ENCODE results near the gene XRCC4. TPM values are rescaled to one million over a fixed set of nuclear protein-coding genes. Genes with fewer than 3 reads are reported as not detected.
A peak's percentile ranks its signal among the peaks of the same experiment; 100 is the strongest.

The XRCC4 gene
- total RNA-seq, 1 donor: 8.0 TPM

DNA sequence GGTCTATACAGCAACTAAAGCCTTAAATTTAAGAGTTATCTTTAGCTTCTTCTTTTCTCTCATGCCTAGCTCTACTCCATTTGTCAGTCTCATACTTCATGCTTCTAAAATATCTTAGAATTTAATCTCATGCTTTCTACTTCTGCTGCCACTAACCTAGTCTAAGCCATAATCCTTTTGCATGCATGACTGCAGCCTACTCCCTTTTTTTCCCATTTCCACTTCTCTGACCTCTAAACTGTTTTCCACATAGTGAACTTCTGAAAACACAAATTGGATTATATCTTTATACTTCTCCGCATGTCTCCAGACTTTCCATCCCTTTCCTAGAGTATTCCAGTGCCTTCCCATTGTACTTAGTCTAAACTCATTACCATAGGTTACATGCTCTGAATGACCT is 193.0 kb downstream of the XRCC4 start:
- no peak overlapping the region for H3K4me3 ChIP-seq (ENCODE audit: insufficient read depth, low read length)
- no peaks in the 10 kb centered on the region for H3K36me3 ChIP-seq (ENCODE audit: insufficient read depth, low read length)
- H4K20me1 ChIP-seq (ENCODE audit: insufficient read depth, low read length): no peaks in the 10 kb centered on the region
- no peaks in the 10 kb centered on the region for H3K79me2 ChIP-seq (ENCODE audit: insufficient read depth, low read length)
- no peaks in the 10 kb centered on the region for H3K4me1 ChIP-seq (ENCODE audit: insufficient read depth, low read length)
- H3K9me3 ChIP-seq (ENCODE audit: low read depth, low read length): no peaks in the 10 kb centered on the region
- DNase-seq (ENCODE audit: insufficient read length, low spot score, missing footprints): no peak
- no peak overlapping the region for H3K4me2 ChIP-seq (ENCODE audit: insufficient read depth, low read length)
- no peak overlapping the region for H3K27ac ChIP-seq (ENCODE audit: low read depth, low read length)
- TF ChIP-seq, protein P1, sequence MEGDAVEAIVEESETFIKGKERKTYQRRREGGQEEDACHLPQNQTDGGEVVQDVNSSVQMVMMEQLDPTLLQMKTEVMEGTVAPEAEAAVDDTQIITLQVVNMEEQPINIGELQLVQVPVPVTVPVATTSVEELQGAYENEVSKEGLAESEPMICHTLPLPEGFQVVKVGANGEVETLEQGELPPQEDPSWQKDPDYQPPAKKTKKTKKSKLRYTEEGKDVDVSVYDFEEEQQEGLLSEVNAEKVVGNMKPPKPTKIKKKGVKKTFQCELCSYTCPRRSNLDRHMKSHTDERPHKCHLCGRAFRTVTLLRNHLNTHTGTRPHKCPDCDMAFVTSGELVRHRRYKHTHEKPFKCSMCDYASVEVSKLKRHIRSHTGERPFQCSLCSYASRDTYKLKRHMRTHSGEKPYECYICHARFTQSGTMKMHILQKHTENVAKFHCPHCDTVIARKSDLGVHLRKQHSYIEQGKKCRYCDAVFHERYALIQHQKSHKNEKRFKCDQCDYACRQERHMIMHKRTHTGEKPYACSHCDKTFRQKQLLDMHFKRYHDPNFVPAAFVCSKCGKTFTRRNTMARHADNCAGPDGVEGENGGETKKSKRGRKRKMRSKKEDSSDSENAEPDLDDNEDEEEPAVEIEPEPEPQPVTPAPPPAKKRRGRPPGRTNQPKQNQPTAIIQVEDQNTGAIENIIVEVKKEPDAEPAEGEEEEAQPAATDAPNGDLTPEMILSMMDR (IDR thresholded peaks at IDR 0.05; ENCODE audit: extremely low read depth, low read depth, low read length): no peak
- H2AFZ ChIP-seq (ENCODE audit: low read length): no peak overlapping the region
- H3K27me3 ChIP-seq (ENCODE audit: insufficient read depth, low read length): peaks cover 7% of the 10 kb centered on the region

- no peaks in the 10 kb centered on the region for H3K9me3 ChIP-seq (ENCODE audit: low read depth, low read length)
- DNase-seq (ENCODE audit: insufficient read length, low spot score, missing footprints): no peak
- TF ChIP-seq, protein P1 (IDR thresholded peaks at IDR 0.05; ENCODE audit: extremely low read depth, low read depth, low read length): no peak
Measured at GRCh38 chr5:83277154-83277553, 199.8 kb downstream of the XRCC4 start.

DNA sequence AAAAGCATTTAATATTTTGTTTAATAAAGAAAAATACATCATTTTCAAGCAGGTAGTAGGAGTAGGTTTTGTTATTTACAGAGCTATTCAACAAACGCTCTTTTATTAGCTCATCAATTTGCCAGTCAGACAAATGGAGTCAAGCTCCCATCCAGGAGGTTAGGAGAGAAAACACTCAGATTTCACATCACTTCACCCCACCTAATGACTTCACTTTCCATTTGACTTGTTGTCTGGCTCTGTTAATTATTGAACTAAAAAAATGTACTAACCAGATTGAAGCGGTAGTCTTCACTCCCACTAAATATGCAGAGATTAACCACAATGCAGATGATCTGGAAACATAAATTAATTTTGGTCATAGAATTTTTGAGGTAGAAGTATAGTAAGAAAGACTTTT is 200.6 kb downstream of the XRCC4 start:
- Histone ChIP-seq H3K4me3 (ENCODE audit: insufficient read depth, low read length) (no peak overlapping the region), H3K79me2 (ENCODE audit: insufficient read depth, low read length) (no peaks in the 10 kb centered on the region), H3K9me3 (ENCODE audit: low read depth, low read length) (no peaks in the 10 kb centered on the region), H4K20me1 (ENCODE audit: insufficient read depth, low read length) (no peaks in the 10 kb centered on the region), H3K4me1 (ENCODE audit: insufficient read depth, low read length) (peaks cover 19% of the 10 kb centered on the region), H3K4me2 (ENCODE audit: insufficient read depth, low read length) (no peak overlapping the region), H3K36me3 (ENCODE audit: insufficient read depth, low read length) (no peaks in the 10 kb centered on the region), H3K27ac (ENCODE audit: low read depth, low read length) (no peak overlapping the region), H3K27me3 (ENCODE audit: insufficient read depth, low read length) (no peaks in the 10 kb centered on the region), H2AFZ (ENCODE audit: low read length) (no peak overlapping the region)
- TF ChIP-seq, protein P1 (IDR thresholded peaks at IDR 0.05; ENCODE audit: extremely low read depth, low read depth, low read length): no peak
- DNase-seq (ENCODE audit: insufficient read length, low spot score, missing footprints): no peak

More at GRCh38 chr5:83277154-83277553, 199.8 kb downstream of the XRCC4 start:
- peaks cover 19% of the 10 kb centered on the region for H3K4me1 ChIP-seq (ENCODE audit: insufficient read depth, low read length)
- no peak overlapping the region for H3K4me2 ChIP-seq (ENCODE audit: insufficient read depth, low read length)
- no peaks in the 10 kb centered on the region for H3K27me3 ChIP-seq (ENCODE audit: insufficient read depth, low read length)
- no peaks in the 10 kb centered on the region for H4K20me1 ChIP-seq (ENCODE audit: insufficient read depth, low read length)
- no peaks in the 10 kb centered on the region for H3K36me3 ChIP-seq (ENCODE audit: insufficient read depth, low read length)
- H3K4me3 ChIP-seq (ENCODE audit: insufficient read depth, low read length): no peak overlapping the region
- H2AFZ ChIP-seq (ENCODE audit: low read length): no peak overlapping the region
- H3K79me2 ChIP-seq (ENCODE audit: insufficient read depth, low read length): no peaks in the 10 kb centered on the region
- H3K27ac ChIP-seq (ENCODE audit: low read depth, low read length): no peak overlapping the region

DNA sequence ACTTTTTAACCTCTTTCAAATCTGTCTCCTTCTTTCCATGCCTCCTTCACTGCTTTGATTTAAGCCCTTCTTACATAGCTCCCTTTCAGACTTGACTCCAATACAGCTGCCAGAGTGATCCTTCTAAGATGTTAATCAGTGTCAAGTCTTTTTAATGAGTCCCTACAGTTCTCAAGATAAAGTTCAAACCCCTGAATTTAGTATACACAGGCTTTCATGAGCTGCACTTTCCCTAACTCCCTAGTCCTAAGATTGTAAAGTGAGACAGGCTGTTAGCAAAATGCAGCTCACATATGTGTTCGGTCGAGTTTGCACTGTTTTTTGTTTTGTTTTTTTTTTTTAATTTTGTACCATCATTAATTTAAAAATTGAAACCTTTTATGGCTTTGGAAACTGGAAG is 203.8 kb downstream of the XRCC4 start:
- Histone ChIP-seq H2AFZ (ENCODE audit: low read length) (no peak overlapping the region), H3K9me3 (ENCODE audit: low read depth, low read length) (no peaks in the 10 kb centered on the region)
- no peak for DNase-seq (ENCODE audit: insufficient read length, low spot score, missing footprints)

More for the DNA sequence above, 203.8 kb downstream of the XRCC4 start:
- Histone ChIP-seq H3K27me3 (ENCODE audit: insufficient read depth, low read length) (no peaks in the 10 kb centered on the region), H3K4me3 (ENCODE audit: insufficient read depth, low read length) (no peak overlapping the region), H3K79me2 (ENCODE audit: insufficient read depth, low read length) (no peaks in the 10 kb centered on the region), H3K36me3 (ENCODE audit: insufficient read depth, low read length) (no peaks in the 10 kb centered on the region), H3K4me2 (ENCODE audit: insufficient read depth, low read length) (peak overlapping the region; percentile 39), H4K20me1 (ENCODE audit: insufficient read depth, low read length) (no peaks in the 10 kb centered on the region), H3K27ac (ENCODE audit: low read depth, low read length) (no peak overlapping the region), H3K4me1 (ENCODE audit: insufficient read depth, low read length) (peaks cover 19% of the 10 kb centered on the region)
- TF ChIP-seq, protein P1 (IDR thresholded peaks at IDR 0.05; ENCODE audit: extremely low read depth, low read depth, low read length): no peak
